Tibial artery (tissue), 4 donors: ENCODE data around the gene SH3PXD2B.
"Not testable (repeated sequence)": the region's sequence is repeated elsewhere in the genome, so short reads cannot be mapped to it uniquely, and the experiment has no call there.

Source experiments
- DNase-seq, 2 donors: peaks; one replicate each; pipeline ENCODE4 v3.0.0-alpha.2; 2019
- H3K27ac ChIP-seq, 2 donors: fragments of 200-600 bp; sonication (generic) in 1 of 2; 1 replicate in 1 of 2; 2 replicates in 1 of 2; pipeline ENCODE4 v1.5.1; 2018 to 2019; ENCODE audit warnings: mild to moderate bottlenecking in 1 of 2
- H3K27me3 ChIP-seq, 2 donors: fragments of 200-600 bp; sonication (generic) in 1 of 2; one replicate each; pipeline versions ENCODE4 v1.5.1 to v1.6.0; 2016 to 2019
- H3K36me3 ChIP-seq, 3 donors: fragments of 200-600 bp; sonication (generic) in 2 of 3; one replicate each; pipeline ENCODE4 v1.5.1; 2016 to 2019; ENCODE audit warnings: mild to moderate bottlenecking in 2 of 3
- H3K4me1 ChIP-seq, 4 donors: fragments of 200-600 bp; sonication (generic) in 2 of 4; 1 replicate in 3 of 4; 2 replicates in 1 of 4; pipeline ENCODE4 v1.5.1; 2016 to 2019
- H3K4me3 ChIP-seq, 2 donors: fragments of 200-600 bp; sonication (generic) in 1 of 2; 1 replicate in 1 of 2; 2 replicates in 1 of 2; pipeline ENCODE4 v1.5.1; 2018 to 2019; ENCODE audit warnings: mild to moderate bottlenecking in 2 of 2
- H3K9me3 ChIP-seq, 3 donors: fragments of 200-600 bp; sonication (generic) in 1 of 3; one replicate each; pipeline ENCODE4 v1.5.1; 2016 to 2019
- CTCF ChIP-seq, 2 experiments: fragments of 200-600 bp in 1 of 2; fragments of 450-650 bp in 1 of 2; IDR thresholded peaks; one replicate each; pipeline ENCODE4 v1.5.1; 2017 to 2019; ENCODE audit warnings: antibody characterized with exemption in 2 of 2, mild to moderate bottlenecking in 1 of 2, moderate library complexity in 1 of 2
- intact Hi-C: fragments of 100-400 bp; cut with DNase I; formaldehyde crosslinking; loops from one replicate; pipeline ENCODE4 v1.15.0; 2023; ENCODE audit warnings: low total_unique reads

The SH3PXD2B gene

GRCh38 chr5:172294831-172295230, 159.5 kb downstream of the SH3PXD2B start:
- Histone ChIP-seq H3K27ac (no peak overlapping the region), H3K27me3 (no peaks in the 10 kb centered on the region), H3K4me1 (peaks cover 0 to 22% (median 16%) of the 10 kb centered on the region in 4 donors), H3K4me3 (no peak overlapping the region), H3K36me3 (no peaks in the 10 kb centered on the region), H3K9me3 (no peaks in the 10 kb centered on the region)
- intact Hi-C loops = no loop called here
- DNase-seq = no peak
- no peak for TF ChIP-seq CTCF (IDR thresholded peaks at IDR 0.05)

GRCh38 chr5:172293745-172294342, 160.5 kb downstream of the SH3PXD2B start:
- Histone ChIP-seq H3K4me1 (peaks cover 0 to 22% (median 15%) of the 10 kb centered on the region in 4 donors), H3K9me3 (no peaks in the 10 kb centered on the region), H3K36me3 (no peaks in the 10 kb centered on the region), H3K4me3 (no peak overlapping the region), H3K27ac (no peak overlapping the region), H3K27me3 (no peaks in the 10 kb centered on the region)
- no peak for TF ChIP-seq CTCF (IDR thresholded peaks at IDR 0.05)
- intact Hi-C loops = no loop called here
- no peak for DNase-seq

DNA sequence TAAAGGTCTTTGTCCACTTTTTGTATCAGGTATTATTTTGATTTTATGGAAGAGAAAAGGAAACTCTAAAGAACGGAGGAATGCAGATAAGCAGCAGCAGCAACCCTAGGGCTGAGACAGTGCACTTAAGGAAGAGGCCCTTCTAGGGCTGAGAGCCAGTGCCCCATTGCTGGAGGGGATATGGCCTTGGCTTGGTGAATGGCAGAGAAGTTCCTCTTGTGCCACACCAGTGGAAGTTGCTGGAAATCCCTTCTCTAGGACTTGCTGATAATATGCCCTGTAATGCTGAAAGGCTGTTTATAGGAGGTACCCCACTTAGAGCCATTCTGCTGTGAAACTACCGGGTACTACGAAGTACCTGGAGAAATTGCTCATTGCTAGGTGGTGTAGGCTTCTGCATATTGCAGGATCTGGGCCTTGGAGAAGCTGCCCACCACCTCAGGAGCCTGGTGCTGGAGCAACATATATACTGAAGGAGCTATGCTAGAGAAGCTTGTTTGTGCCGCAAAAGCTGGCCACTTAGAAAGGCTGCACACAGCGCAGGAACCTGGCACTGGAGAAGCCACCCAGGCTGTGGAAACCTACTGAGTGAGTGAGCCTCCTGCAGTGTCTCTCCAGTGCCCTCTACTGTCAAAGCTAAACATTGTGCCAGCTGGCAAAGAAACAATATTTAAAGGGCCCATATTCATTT, 161.1 kb downstream of the SH3PXD2B start:
- no peak overlapping the region for H3K4me3 ChIP-seq
- DNase-seq = peak; percentile 61 to 71
- peaks cover 0 to 16% (median 9%) of the 10 kb centered on the region in 4 donors for H3K4me1 ChIP-seq
- intact Hi-C loops = no loop called here
- no peaks in the 10 kb centered on the region for H3K36me3 ChIP-seq
- H3K9me3 ChIP-seq = no peaks in the 10 kb centered on the region
- H3K27me3 ChIP-seq = no peaks in the 10 kb centered on the region
- TF ChIP-seq CTCF (IDR thresholded peaks at IDR 0.05) = peak; percentile 77 to 86
- no peak overlapping the region for H3K27ac ChIP-seq

GRCh38 chr5:172291837-172292236, 162.5 kb downstream of the SH3PXD2B start:
- intact Hi-C loops, H3K27me3 ChIP-seq, H3K4me3 ChIP-seq, H3K9me3 ChIP-seq, H3K27ac ChIP-seq, DNase-seq, H3K4me1 ChIP-seq, H3K36me3 ChIP-seq: not testable (repeated sequence)

- Histone ChIP-seq H3K27ac (no peak overlapping the region), H3K4me1 (peaks cover 0 to 6% (median 4%) of the 10 kb centered on the region in 4 donors), H3K36me3 (no peaks in the 10 kb centered on the region), H3K9me3 (no peaks in the 10 kb centered on the region), H3K4me3 (no peak overlapping the region), H3K27me3 (no peaks in the 10 kb centered on the region)
- DNase-seq = no peak
- intact Hi-C loops = loop anchor here (5.0 to 10.0 kb wide), 2 partner anchors 181 to 284 kb away; partner anchors contain the start of gene FBXW11
- no peak for TF ChIP-seq CTCF (IDR thresholded peaks at IDR 0.05)
These were observed 165.9 kb downstream of the SH3PXD2B start for GRCh38 chr5:172288465-172288864.

DNA sequence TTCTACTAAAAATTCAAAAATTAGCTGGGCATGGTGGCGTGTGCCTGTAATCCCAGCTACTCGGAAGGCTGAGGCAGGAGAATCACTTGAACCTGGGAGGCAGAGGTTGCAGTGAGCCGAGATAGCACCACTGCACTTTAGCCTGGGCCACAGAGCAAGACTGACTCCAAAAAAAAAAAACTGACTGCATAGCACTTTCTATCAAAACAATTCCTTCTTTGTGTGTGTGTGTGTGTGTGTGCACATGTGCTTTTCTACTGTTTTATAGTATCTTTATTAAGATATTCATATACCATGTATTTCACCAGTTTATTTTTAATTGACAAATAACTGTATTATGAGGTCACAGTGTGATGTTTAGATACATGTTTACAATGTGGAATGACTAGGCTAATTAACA, 167.2 kb downstream of the SH3PXD2B start:
- not testable (repeated sequence) for H3K9me3 ChIP-seq, H3K4me1 ChIP-seq, H3K36me3 ChIP-seq, H3K27me3 ChIP-seq, H3K27ac ChIP-seq, H3K4me3 ChIP-seq, DNase-seq
- intact Hi-C loops = loop anchor here (5.0 to 10.0 kb wide), 2 partner anchors 180 to 282 kb away; partner anchors contain the start of gene FBXW11
